Hematopoietic multipotent progenitor cell treated with erythropoietin and hydrocortisone succinate and interleukin-3 and kit ligand, for 4 days (in vitro differentiated cells): ENCODE results near the gene ALG5.

ENCODE experiments used
- DNase-seq: peaks from one replicate; pipeline ENCODE4 v3.0.0-alpha.2; 2015

ALG5 gene

DNA sequence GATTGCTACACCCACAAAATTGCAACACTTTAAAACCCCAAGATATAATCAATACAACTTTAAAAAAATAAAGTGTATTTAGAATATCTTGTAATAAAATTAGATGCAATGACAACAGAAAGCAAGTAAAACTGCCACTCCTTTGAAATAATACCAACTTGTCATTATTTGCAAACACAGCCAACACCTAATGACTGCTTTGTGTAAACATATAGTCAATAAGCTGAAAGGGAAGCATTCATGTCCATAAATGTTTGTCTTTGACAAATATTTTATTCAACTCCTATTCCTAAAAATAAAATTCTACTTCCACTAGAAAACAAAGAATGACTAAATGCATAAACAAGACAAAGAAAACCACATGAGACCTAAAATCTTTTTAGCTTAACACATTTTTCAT is 85.7 kb downstream of the ALG5 start:
- DNase-seq = peak; percentile 20

DNA sequence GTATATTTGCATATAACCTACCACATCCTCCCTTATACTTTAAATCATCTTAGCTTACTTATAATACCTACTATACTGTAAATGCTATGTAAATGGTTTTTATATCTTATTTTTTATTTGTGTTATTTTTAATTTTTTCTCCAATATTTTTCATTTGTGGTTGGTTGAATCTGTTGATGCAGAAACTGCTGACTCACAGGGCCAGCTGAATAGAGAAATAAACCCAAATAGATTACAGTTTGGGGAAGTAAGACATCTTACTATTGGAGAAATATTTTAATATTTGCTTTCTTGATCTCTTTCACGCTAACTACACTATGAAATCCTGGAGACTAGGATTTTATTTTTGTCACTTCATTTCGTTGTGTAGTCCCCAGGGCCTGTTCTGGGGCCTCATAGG is 86.2 kb downstream of the ALG5 start:
- peak; percentile 33 for DNase-seq

GRCh38 chr13:36912369-36912768 is 86.8 kb downstream of the ALG5 start:
- no peak for DNase-seq

GRCh38 chr13:36910545-36910944 is 88.6 kb downstream of the ALG5 start:
- DNase-seq = no peak

DNA sequence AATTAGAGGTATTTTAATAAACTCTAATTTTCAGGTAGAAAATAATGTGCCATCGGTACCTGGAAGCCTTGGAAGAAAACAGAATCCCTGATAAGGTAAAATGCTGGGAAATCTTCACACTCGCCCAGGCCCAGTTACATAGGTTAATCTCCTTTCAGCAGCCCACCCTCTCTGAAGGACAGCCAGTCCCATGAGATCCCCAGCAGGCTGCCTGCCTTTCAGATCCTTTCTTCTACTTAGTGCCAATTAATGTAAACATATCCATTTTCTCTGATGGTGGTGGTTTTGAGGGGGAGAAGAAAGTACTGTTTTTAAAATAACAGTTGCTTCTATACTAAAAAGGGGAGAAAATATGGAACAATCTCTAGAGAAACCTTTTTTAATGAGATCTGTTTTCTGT is 91.3 kb downstream of the ALG5 start:
- DNase-seq = no peak

- no peak for DNase-seq
These were observed 91.9 kb downstream of the ALG5 start for GRCh38 chr13:36907266-36907665.

GRCh38 chr13:36905944-36906343 is 93.2 kb downstream of the ALG5 start:
- DNase-seq = no peak

DNA sequence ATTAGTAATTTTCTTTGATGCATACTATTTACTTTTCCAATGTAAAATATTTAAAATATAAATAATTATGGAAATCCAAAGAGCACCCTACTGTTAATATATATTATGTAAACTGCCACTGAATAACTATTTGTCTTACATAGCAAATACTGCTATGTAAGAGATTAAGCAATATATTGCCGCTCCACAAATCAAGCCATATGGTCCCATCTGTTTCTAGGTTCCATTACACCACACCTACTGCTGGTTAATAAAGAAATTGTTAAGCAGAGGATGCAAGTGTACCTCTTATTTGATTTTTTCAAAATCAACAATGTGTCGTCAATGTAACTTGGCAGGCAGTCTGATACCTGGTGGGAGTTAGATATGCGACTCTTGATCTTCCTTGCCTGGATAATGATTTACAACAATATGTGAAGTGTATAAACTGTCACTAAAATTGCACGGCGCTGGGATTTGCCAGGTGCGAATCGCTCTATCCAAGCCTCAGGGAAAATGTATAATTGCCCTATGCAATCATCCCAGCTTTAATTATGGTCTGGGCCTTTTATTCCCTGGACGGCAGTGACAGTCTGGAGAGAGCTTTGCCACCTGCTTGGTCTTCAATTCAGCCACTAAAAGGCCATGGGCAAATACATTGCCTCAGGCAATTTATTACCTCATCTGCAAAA is 95.1 kb downstream of the ALG5 start:
- DNase-seq = no peak
